K562 (cell line): ENCODE data around the gene PRTFDC1. TPM values are rescaled to one million over a fixed set of nuclear protein-coding genes. Genes with fewer than 3 reads are reported as not detected.

Source experiments
- ATAC-seq: fragments of 200-7000 bp; cut with Tn5 transposase; 3 replicates; pipeline ENCODE4 v1.9.1; 2020; ENCODE audit warnings: moderate library complexity
- BruUV-seq: library from RNA; stranded (reverse); fragments of 400-500 nt; replicated peaks from 2 replicates; lab custom pipeline; 2021; lab: Mats Ljungman, UMichigan
- CTCF ChIA-PET: fragments of 300-600 bp; formaldehyde crosslinking; extraction: SDS; loops from one replicate; lab custom pipeline; 2021; ENCODE audit warnings: low intra/inter-chr PET ratio; lab: Yijun Ruan, JAX
- POLR2A ChIA-PET: fragments of 300-600, 350-650 bp; sonication (Branson Sonifier 250); formaldehyde crosslinking; extraction: SDS; loops from one replicate; lab custom pipeline; 2021; ENCODE audit warnings: antibody characterized with exemption, inconsistent platforms; lab: Yijun Ruan, JAX
- DNase-seq, 4 experiments: peaks; one replicate each; pipeline versions ENCODE4 v3.0.0 to v3.0.0-alpha.2; 2011 to 2018; ENCODE audit warnings: low spot score in 3 of 4, mixed read lengths in 3 of 4; ENCODE audit errors: extremely low read depth in 1 of 4
- FAIRE-seq: peaks from 2 replicates; lab custom pipeline; 2011; peaks lifted over from hg19 to GRCh38; lab: Jason Lieb, UNC
- H2AFZ ChIP-seq: 2 replicates; pipeline ENCODE4 v1.6.0; 2011; ENCODE audit warnings: low read depth, low read length, control low read depth, inconsistent platforms
- H3K27ac ChIP-seq: fragments of 200-600 bp; 3 replicates; pipeline ENCODE4 v1.8.0; 2011; ENCODE audit warnings: low read depth, mild to moderate bottlenecking, control low read depth, inconsistent platforms, low read length, moderate library complexity, mixed read lengths; ENCODE audit errors: extremely low read depth
- H3K27me3 ChIP-seq, 2 experiments: fragments of 300-600 bp in 1 of 2; 2 replicates in 1 of 2; 3 replicates in 1 of 2; pipeline versions ENCODE4 v1.6.0 to v1.8.0; 2011; ENCODE audit warnings: inconsistent platforms in 2 of 2, low read length in 2 of 2, mild to moderate bottlenecking in 1 of 2, mixed read lengths in 1 of 2, moderate library complexity in 1 of 2; ENCODE audit not compliant: control insufficient read depth in 2 of 2, insufficient read depth in 2 of 2
- H3K36me3 ChIP-seq: fragments of 300-600 bp; 3 replicates; pipeline ENCODE4 v1.8.0; 2011; ENCODE audit warnings: mild to moderate bottlenecking, low read length, inconsistent platforms; ENCODE audit not compliant: control insufficient read depth, insufficient read depth
- H3K4me1 ChIP-seq, 2 experiments: fragments of 200-600 bp in 1 of 2; replicated peaks in 1 of 2; 2 replicates in 1 of 2; 3 replicates in 1 of 2; pipeline versions ENCODE4 v1.5.1 to v1.8.0; 2011; ENCODE audit warnings: inconsistent platforms in 2 of 2, low read length in 2 of 2, mild to moderate bottlenecking in 1 of 2, mixed read lengths in 1 of 2, moderate library complexity in 1 of 2; ENCODE audit not compliant: control insufficient read depth in 2 of 2, insufficient read depth in 2 of 2
- H3K4me2 ChIP-seq: 2 replicates; pipeline ENCODE4 v1.6.1; 2011; ENCODE audit warnings: low read length, control low read depth, inconsistent platforms, mixed read lengths; ENCODE audit not compliant: insufficient read depth
- H3K4me3 ChIP-seq: fragments of 200-600 bp; sonication (generic), shearing (Covaris generic); 2 replicates; pipeline ENCODE4 v1.5.1; 2016; ENCODE audit warnings: control low read depth, inconsistent platforms
- H3K79me2 ChIP-seq: fragments of 200-600 bp; 3 replicates; pipeline ENCODE4 v1.8.0; 2011; ENCODE audit warnings: low read length, inconsistent platforms; ENCODE audit not compliant: control insufficient read depth, insufficient read depth
- H3K9ac ChIP-seq, 2 experiments: 2 replicates each; pipeline versions ENCODE4 v1.6.0 to v1.6.1; 2011; ENCODE audit warnings: low read depth in 2 of 2, low read length in 2 of 2, control low read depth in 1 of 2, inconsistent platforms in 1 of 2, mild to moderate bottlenecking in 1 of 2, mixed read lengths in 1 of 2; ENCODE audit not compliant: insufficient read depth in 1 of 2
- H3K9me1 ChIP-seq: one replicate; pipeline ENCODE4 v1.6.0; 2011; ENCODE audit warnings: inconsistent platforms, mild to moderate bottlenecking, low read length, moderate library complexity; ENCODE audit not compliant: control insufficient read depth, insufficient read depth
- H3K9me3 ChIP-seq: replicated peaks from 2 replicates; pipeline ENCODE4 v1.5.1; 2011; ENCODE audit warnings: low read depth, low read length, inconsistent platforms; ENCODE audit not compliant: control insufficient read depth, insufficient read depth
- H4K20me1 ChIP-seq: replicated peaks from 2 replicates; pipeline ENCODE4 v1.6.1; 2011; ENCODE audit warnings: low read length, inconsistent platforms, mixed read lengths; ENCODE audit not compliant: control insufficient read depth, insufficient read depth
- BCOR ChIP-seq: fragments of 450-650 bp; IDR thresholded peaks from 2 replicates; pipeline ENCODE4 v1.6.1; 2016
- BHLHE40 ChIP-seq: IDR thresholded peaks from 2 replicates; pipeline ENCODE4 v1.6.1; 2011; ENCODE audit warnings: low read length, improper control_type of control experiment
- EP400 ChIP-seq: fragments of 450-650 bp; IDR thresholded peaks from 2 replicates; pipeline ENCODE4 v1.6.1; 2017; ENCODE audit warnings: antibody characterized with exemption, mild to moderate bottlenecking, moderate library complexity
- FOXA1 ChIP-seq: fragments of 450-650 bp; IDR thresholded peaks from 2 replicates; pipeline ENCODE4 v1.6.1; 2016; ENCODE audit warnings: mild to moderate bottlenecking, borderline replicate concordance
- HOXB6 ChIP-seq: fragments of 250-450 bp; sonication (Bioruptor Pico); IDR thresholded peaks from 2 replicates; pipeline ENCODE4 v1.5.1; 2022; ENCODE audit warnings: mild to moderate bottlenecking, borderline replicate concordance
- KDM1A ChIP-seq, 2 experiments: fragments of 450-650 bp; IDR thresholded peaks; 2 replicates each; pipeline ENCODE4 v1.6.1; 2016; ENCODE audit warnings: mild to moderate bottlenecking in 2 of 2
- L3MBTL2 ChIP-seq: fragments of 450-650 bp; IDR thresholded peaks from 2 replicates; pipeline ENCODE4 v1.6.1; 2016; ENCODE audit warnings: mild to moderate bottlenecking, moderate library complexity
- MAZ ChIP-seq, 2 experiments: fragments of 450-650 bp in 1 of 2; sonication (generic) in 1 of 2; formaldehyde crosslinking; IDR thresholded peaks in 1 of 2; conservative IDR thresholded peaks in 1 of 2; 2 replicates each; pipeline versions ENCODE4 v1.4.0 to v1.5.0; 2020; ENCODE audit warnings: mild to moderate bottlenecking in 1 of 2, missing genetic modification reagents in 1 of 2
- POLR2B ChIP-seq: fragments of 450-650 bp; IDR thresholded peaks from 2 replicates; pipeline ENCODE4 v1.6.1; 2018; ENCODE audit warnings: low read depth; ENCODE audit not compliant: partially characterized antibody
- RBBP5 ChIP-seq: fragments of 200-600 bp; sonication (generic); IDR thresholded peaks from 2 replicates; pipeline ENCODE4 v1.6.1; 2012; ENCODE audit warnings: borderline replicate concordance, mild to moderate bottlenecking, low read length, control low read depth, inconsistent platforms; ENCODE audit not compliant: insufficient read depth, poor library complexity, severe bottlenecking
- ZKSCAN8 ChIP-seq: fragments of 200-800 bp; sonication (Bioruptor generic); IDR thresholded peaks from 2 replicates; pipeline ENCODE4 v1.6.1; 2016; ENCODE audit warnings: missing genetic modification characterization, missing compliant biosample characterization
- WGBS: fragments of 100-300 bp; shearing (Covaris generic); methylation state at CpG from one replicate; pipeline ENCODE4 v1.1.6; 2016; ENCODE audit warnings: low coverage, mixed read lengths; ENCODE audit not compliant: insufficient coverage; ENCODE audit errors: missing lambda C conversion rate; 5-methylcytosine and 5-hydroxymethylcytosine counted together
- in situ Hi-C: fragments of 300-500 bp; cut with MboI; formaldehyde crosslinking; loops from 4 replicates; pipeline ENCODE4 v1.15.0; 2018; ENCODE audit warnings: inconsistent platforms, mixed read lengths
- intact Hi-C: fragments of 100-400 bp; cut with micrococcal nuclease; formaldehyde crosslinking; loops from 2 replicates; pipeline ENCODE4 v1.14.2; 2022
- polyA plus RNA-seq, 8 experiments: library from polyadenylated mRNA; depleted of rRNA in 4 of 8; stranded (reverse) in 5 of 8; unstranded in 3 of 8; fragments of >200 nt; fragmentation: Nextera tagmentation in 2 of 8; fragmentation: Illumina TruSeq in 1 of 8; extraction: Ambion mirVana in 2 of 8; extraction: Trizol in 1 of 8; gene quantifications; 2 replicates each; pipeline versions ENCODE4 v1.2.1 to v1.2.3, GENCODE V29; 2011 to 2014; ENCODE audit warnings: inconsistent platforms in 1 of 8, missing spikeins in 1 of 8
- total RNA-seq, 7 experiments: library from RNA; depleted of rRNA in 6 of 7; stranded (reverse); fragments of >200 nt in 6 of 7; fragmentation: Illumina TruSeq in 2 of 7; extraction: Trizol in 2 of 7; gene quantifications; 2 replicates each; pipeline versions ENCODE4 v1.2.1 to v1.2.3, GENCODE V29; 2011 to 2021; ENCODE audit warnings: low replicate concordance in 1 of 7
- TF ChIP-seq, protein P1 (sequence below): fragments of 250-450 bp; sonication (Bioruptor Pico); IDR thresholded peaks from 2 replicates; pipeline ENCODE4 v1.4.0; 2020; ENCODE audit warnings: mild to moderate bottlenecking, moderate library complexity
- TF ChIP-seq, protein P2 (sequence below), 3 experiments: IDR thresholded peaks in 2 of 3; conservative IDR thresholded peaks in 1 of 3; 2 replicates each; pipeline ENCODE4 v1.5.1; 2011 to 2012; ENCODE audit warnings: low read length in 3 of 3, mild to moderate bottlenecking in 3 of 3, control low read depth in 2 of 3, improper control_type of control experiment in 1 of 3, inconsistent platforms in 1 of 3, low read depth in 1 of 3, mixed read lengths in 1 of 3, moderate library complexity in 1 of 3; ENCODE audit not compliant: insufficient read depth in 2 of 3
- TF ChIP-seq, protein P3 (sequence below): fragments of 450-650 bp; formaldehyde crosslinking; IDR thresholded peaks from 2 replicates; pipeline ENCODE4 v1.4.0; 2022; ENCODE audit warnings: missing genetic modification characterization

PRTFDC1 gene
- total and polyA plus RNA-seq, 9 of the 15 experiments (the other 6 are each of a cell fraction or from before 2014, with no cell fraction given), result 7.0 to 27.6 (median 10.0) TPM

DNA sequence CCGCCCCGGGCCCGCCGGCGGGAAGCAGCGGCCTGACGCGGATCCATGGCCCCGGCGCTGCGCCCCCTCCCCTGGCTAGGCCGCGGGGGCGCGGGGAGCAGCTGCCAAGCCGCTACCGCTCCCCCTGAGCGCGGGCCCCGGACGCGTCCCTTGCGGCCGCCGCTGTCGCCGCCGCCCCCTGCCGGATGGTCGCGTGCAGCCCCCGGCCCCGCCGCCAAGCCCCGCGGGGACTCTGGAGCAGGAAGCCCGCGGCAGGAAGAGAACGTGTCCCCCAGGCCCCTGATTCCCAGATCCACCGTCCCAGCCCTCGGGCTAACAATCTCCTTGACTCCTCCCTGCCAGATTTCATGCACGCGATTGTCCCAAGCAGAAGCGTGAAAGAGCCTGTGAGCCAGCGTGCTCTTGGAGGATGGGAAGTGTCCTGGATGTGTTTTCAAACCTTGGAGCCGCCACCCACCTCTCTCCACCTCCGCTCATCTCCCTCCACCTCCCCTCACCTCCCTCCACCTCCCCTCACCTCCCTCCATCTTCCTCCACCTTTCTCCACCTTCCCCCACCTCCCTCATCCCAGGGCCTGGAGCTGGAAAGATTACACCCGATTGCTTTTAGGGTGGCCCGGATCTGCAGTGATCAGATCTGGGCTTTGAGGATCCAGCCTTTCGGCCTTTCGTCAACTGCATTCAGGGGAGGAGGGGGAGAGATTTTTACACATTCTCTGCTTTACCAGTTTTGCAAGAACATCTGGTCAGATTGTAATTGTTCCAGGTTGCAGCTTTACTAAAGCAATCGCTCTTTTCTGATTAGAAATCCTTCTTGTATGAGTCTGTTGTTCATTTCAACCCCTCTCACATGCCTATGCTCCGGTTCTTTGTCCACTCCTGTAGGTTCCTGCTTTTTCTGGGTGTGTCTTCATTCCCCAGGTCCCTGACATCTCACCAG is 570 bp upstream of the PRTFDC1 start:
- ATAC-seq, result peak; percentile 80
- peak overlapping the region; percentile 95 for H2AFZ ChIP-seq
- TF ChIP-seq ZKSCAN8, result no peak
- TF ChIP-seq BHLHE40, result peak; percentile 64; the same call in 1 of the 2 replicates
- TF ChIP-seq, protein P1, sequence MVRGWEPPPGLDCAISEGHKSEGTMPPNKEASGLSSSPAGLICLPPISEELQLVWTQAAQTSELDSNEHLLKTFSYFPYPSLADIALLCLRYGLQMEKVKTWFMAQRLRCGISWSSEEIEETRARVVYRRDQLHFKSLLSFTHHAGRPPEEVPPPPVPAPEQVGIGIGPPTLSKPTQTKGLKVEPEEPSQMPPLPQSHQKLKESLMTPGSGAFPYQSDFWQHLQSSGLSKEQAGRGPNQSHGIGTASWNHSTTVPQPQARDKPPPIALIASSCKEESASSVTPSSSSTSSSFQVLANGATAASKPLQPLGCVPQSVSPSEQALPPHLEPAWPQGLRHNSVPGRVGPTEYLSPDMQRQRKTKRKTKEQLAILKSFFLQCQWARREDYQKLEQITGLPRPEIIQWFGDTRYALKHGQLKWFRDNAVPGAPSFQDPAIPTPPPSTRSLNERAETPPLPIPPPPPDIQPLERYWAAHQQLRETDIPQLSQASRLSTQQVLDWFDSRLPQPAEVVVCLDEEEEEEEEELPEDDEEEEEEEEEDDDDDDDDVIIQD (CRISPR knock-in tag), result no peak
- TF ChIP-seq RBBP5, result peak; percentile 74
- TF ChIP-seq POLR2B, result peak; percentile 60
- peak in 1 of 2 experiments; percentile 51; a peak in 2 of 4 replicates for TF ChIP-seq KDM1A (IDR thresholded peaks at IDR 0.05)
- peak in 1 of 2 experiments; percentile 30; a peak in 2 of 4 replicates for TF ChIP-seq MAZ (CRISPR knock-in tag; conservative IDR thresholded peaks at IDR 0.05 in 1 of 2, IDR thresholded peaks at IDR 0.05 in 1 of 2)
- TF ChIP-seq L3MBTL2, result 0 out of 2 replicates have a peak, but pooled peaks have one; percentile 26
- TF ChIP-seq HOXB6 (CRISPR knock-in tag), result no peak
- no peak for TF ChIP-seq FOXA1
- peak; percentile 35; the same call in 1 of the 2 replicates for TF ChIP-seq EP400
- 0 out of 2 replicates have a peak, but pooled peaks have one; percentile 23 for TF ChIP-seq BCOR
- TF ChIP-seq, protein P2, sequence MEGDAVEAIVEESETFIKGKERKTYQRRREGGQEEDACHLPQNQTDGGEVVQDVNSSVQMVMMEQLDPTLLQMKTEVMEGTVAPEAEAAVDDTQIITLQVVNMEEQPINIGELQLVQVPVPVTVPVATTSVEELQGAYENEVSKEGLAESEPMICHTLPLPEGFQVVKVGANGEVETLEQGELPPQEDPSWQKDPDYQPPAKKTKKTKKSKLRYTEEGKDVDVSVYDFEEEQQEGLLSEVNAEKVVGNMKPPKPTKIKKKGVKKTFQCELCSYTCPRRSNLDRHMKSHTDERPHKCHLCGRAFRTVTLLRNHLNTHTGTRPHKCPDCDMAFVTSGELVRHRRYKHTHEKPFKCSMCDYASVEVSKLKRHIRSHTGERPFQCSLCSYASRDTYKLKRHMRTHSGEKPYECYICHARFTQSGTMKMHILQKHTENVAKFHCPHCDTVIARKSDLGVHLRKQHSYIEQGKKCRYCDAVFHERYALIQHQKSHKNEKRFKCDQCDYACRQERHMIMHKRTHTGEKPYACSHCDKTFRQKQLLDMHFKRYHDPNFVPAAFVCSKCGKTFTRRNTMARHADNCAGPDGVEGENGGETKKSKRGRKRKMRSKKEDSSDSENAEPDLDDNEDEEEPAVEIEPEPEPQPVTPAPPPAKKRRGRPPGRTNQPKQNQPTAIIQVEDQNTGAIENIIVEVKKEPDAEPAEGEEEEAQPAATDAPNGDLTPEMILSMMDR (IDR thresholded peaks at IDR 0.05 in 2 of 3, conservative IDR thresholded peaks at IDR 0.05 in 1 of 3; ENCODE audit: insufficient read depth in 2 of 3, low read depth in 1 of 3, low read length in 3 of 3), result peak; percentile 35 to 60 (median 37); a peak in 3 of 6 replicates
- TF ChIP-seq, protein P3, sequence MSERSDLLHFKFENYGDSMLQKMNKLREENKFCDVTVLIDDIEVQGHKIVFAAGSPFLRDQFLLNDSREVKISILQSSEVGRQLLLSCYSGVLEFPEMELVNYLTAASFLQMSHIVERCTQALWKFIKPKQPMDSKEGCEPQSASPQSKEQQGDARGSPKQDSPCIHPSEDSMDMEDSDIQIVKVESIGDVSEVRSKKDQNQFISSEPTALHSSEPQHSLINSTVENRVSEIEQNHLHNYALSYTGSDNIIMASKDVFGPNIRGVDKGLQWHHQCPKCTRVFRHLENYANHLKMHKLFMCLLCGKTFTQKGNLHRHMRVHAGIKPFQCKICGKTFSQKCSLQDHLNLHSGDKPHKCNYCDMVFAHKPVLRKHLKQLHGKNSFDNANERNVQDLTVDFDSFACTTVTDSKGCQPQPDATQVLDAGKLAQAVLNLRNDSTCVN, result peak; percentile 91; the same call in 1 of the 2 replicates

More for the DNA sequence above, 570 bp upstream of the PRTFDC1 start:
- H3K9me1 ChIP-seq, result no peaks in the 10 kb centered on the region
- CTCF ChIA-PET, result interaction anchor here (0.7 to 1.1 kb wide), 2 partner anchors 225 to 334 kb away, joined by 3 read pairs; no protein-coding TSS in a partner anchor
- H3K4me1 ChIP-seq, result peaks cover 18 to 21% of the 10 kb centered on the region in 2 experiments; a peak in 4 of 5 replicates
- peak overlapping the region; percentile 84 for H3K4me2 ChIP-seq
- in situ Hi-C loops (loop anchor here (10.0 kb wide), 1 partner anchor 308 kb away; no protein-coding TSS in a partner anchor), intact Hi-C loops (loop anchor here (2.0 to 5.0 kb wide), 6 partner anchors 34 to 311 kb away; partner anchors contain the start of genes ENKUR and THNSL1)
- BruUV-seq, result no TSS peak
- peaks cover 6% of the 10 kb centered on the region; the same call in 2 of the 3 replicates for H3K79me2 ChIP-seq
- POLR2A ChIA-PET, result interaction anchor here (0.5 to 2.3 kb wide), 5 partner anchors 8 to 282 kb away, joined by 3 to 15 read pairs (median 4); no protein-coding TSS in a partner anchor
- H3K27ac ChIP-seq, result peak overlapping the region; percentile 85
- WGBS, result 3% methylated on average over 36 of the region's 53 CpGs
- H4K20me1 ChIP-seq, result no peaks in the 10 kb centered on the region
- H3K9me3 ChIP-seq, result no peaks in the 10 kb centered on the region
- H3K9ac ChIP-seq, result peak overlapping the region; percentile 86 to 95
- peak overlapping the region; percentile 52 for H3K4me3 ChIP-seq
- no peaks in the 10 kb centered on the region for H3K36me3 ChIP-seq
- DNase-seq (peak; percentile 64 to 80 (median 76)), FAIRE-seq (peak; percentile 26)
- no peaks in the 10 kb centered on the region for H3K27me3 ChIP-seq
